Measurements from ENCODE around the gene GFRA1.

Gene GFRA1

DNA sequence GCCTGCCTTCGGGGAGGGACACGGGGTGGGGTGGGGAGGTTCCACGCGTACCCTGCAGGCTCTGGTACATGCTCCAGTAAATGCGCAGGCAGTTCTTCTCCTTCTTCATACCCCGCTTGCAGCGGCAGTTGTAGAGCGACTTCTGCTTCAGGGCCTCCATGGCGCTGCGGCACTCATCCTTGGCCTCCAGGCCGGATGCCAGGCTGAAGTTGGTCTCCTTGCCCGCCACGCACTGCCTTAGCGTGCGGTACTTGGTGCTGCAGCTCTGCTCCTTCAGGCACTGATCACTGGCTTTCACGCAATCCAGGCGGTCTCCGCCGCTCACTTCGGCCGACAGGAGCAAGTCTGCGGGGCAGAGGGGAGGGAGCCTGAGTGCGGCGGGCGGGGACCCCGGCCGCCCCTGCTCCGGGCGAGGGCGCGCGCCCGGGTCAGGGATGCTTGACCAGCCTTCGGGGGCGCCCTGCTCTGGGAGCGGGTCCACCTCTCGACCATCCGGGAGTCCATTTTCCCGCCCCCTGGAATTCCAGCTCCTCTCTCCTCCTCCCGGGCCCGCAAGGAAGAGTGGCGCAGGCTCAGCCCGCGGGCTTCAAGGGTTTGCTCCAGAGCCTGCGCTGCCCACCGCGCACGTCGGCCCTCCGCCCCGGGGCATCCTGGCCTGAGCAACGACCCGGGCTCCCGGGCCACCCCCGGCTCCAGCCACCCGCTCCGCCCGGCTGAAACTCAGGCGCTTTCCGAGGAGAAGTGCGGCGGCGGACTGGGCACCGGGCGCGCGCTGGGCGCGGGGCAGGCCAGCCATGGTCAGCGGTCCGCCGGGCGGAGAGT is 2.0 kb downstream of the GFRA1 start:
- no peak for DNase-seq

DNA sequence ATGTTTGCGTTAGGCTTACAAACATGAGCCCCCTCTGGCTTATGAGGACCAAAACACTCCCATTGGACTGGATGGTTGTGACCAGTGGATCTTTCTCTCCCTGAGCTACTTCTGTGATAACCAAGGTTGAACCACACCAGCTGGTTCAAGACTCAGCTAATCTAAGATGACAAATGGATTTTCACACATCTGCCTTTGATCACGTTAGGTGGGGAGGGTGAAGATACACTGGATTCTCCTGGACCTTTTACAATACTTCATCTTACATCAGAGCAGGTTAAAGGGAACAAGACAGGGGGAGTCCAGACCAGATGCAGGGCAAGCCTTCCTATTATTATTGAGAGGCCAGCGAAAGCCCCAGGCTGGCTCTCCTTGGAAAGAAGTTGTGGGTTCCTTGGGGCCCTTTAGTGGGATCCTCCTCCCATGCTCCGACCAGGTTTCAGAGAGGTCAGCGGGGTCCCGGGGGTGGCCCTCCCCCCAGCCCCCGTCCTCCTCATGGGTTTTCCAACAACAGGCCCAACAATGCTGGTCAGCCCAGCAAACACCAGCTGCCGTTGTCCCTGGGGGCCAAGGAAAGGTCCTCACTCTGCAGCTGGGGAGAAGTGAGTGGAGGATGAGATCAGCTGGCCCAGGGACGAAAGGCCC is 2.8 kb downstream of the GFRA1 start:
- no peak for DNase-seq

DNA sequence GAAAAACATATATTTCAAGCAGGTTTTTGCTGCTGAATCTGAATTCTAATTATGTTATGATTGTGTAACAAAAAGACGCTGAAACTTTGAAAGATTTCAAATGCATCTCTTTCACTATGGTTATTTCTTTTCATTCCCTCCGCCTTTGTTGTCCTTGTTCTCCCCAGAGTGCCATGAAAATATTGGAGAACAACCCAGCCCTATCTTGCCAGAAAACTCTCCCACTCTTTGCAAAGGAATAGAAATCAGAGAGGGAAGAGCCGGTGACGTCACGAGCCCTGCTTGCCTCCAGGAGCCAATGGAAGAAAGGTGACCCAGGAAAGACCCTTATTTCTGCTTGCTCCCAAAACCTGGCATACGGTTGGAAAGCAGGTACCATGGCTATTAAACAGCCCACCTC is 3.4 kb downstream of the GFRA1 start:
- no peak for DNase-seq

DNA sequence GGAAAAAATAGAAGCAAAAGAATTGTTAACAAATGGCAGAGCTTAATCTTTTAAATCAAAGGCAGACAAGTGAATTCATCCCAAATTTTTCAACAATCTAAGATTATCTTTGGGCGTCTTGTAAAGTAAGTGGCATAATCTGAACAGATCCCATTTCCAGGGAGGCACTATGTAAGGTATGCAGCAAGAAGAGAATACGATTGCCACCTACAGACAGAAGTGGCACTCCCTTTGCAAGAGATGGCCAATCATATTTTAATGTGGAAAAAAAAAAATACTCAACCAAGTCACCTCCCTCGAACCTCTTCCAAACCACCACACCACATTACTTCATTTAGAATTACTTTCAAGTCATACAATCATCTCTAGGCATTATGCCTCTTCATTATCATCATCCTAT is 4.0 kb downstream of the GFRA1 start:
- no peak for DNase-seq

DNA sequence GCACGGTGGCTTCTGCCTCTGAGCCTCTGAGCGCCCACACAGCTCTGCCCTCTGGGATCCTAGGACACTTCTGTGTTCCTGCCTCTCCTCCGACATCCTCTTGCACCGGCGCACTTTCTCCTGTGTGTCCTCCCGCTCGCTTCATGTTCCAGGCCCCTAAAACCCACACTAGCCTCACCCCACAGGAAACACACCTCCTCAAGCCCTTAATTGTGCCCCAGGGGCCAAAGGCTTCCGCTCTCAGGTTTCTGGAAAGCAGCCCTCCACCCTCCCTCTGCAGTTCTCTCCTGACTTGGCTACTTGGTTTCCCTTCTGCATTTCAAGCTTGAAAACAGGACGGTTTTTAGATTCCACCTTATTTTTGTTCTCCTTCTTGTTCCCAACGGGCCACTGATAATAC is 7.3 kb downstream of the GFRA1 start:
- no peak for DNase-seq

DNA sequence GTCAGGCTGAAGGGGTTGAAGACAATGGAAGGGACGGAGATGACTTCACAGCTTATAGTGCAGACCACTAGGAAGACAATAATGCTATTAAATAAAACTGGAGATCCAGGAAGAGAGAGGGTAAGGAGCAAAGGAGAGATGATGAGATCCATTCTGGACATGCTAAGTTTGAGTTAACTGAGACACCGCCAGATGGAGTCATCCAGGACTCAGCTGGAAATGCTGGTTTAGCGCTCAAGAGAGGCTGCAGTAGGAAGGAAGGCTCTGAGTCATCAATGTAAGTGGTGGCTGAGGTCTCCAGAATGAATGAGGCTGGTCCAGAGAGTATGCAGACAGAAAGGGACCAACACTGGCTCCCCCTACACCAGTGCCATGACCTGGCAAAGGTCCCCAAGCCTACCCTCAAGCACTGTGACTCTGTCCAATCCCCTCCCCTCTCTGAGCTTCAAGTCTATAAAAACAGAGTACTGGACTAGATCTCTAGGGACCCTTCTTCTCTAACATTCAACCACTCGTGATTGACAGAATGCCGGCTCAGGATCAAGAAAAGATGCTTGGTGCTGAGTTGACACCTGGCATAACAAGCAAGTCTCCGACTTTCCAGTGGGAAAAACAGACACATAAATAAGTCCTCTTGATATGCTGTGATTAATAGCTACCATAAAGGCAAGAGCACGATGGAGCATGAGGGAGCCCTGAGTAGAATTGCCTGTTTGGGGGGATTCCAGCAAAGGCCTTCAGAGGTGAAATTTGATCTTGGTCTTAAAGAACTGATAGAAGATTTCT is 8.9 kb downstream of the GFRA1 start:
- DNase-seq: no peak

DNA sequence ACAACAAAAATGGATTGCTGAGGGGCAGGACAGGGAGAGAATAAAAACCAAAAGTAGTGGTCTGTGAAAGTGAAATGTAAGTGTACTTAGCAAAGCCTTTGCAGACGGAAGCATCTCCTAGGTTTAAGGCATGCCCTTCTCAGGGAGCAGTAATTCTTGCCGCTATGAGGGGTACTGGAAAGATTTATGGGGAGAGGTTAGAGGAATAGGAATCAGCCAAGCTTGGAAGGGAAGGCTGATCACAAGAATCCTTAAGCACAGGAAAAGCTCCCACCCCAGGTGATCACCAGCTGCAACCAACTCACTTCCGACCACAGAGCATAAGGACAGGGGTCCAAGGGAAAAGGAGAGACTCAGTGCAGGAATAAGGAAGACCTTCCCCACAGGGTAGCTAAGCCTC is 10.3 kb downstream of the GFRA1 start:
- DNase-seq: no peak

DNA sequence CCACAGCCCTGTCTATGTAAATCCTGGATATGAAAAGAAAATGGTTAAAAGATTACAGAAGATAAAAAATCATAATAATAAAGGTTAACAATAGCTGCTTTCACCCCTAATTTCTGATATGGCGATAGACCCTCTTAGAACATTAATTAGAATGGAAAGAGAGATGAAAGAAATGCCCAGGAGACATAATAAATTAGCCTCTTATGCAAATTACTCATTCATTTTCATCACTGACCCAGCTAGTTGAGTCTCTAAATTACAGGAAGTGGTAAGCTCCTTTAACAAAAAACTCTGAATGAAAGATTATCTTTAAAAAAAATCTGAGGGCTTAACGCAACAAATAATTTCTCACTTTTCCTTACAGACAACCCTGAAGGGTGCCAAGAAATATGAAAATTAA is 12.4 kb downstream of the GFRA1 start:
- no peak for DNase-seq

DNA sequence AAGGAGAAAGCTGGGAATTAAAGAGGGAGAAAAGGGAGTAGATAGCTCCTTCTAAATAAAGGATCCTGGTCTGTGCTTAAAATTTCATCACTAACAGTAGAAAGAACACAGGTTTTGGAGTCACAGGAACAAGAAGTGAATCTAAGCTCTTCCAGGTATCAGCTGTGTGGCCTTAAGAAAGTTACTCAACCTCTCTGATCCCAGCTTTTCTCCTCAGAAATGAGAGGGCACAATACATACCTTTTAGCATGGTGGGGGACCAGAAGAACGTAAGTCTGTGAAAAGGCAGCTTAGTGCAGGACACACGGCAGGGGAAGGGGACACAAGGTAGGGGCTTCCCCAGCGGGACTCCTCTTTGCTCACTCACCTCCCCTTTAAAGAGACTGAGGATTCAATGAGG is 13.4 kb downstream of the GFRA1 start:
- no peak for DNase-seq

DNA sequence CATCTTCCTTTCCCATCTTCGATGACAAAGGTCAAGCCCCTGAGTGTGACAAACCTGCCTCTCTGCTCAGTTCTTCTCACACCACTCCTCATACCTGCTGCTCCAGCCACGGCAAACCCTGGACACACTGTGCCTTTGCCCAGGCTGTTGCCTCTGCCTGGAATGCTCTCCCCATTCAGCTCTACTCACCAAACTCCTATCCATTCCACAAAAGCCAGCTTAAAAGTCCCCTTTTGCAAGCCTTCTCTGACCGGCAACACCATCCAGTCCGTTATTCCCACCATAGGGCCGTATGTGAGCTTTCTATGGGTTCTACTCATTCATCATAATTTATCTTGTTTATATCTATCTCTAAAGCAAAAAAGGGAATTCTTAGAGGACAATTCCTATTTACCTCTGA is 15.2 kb downstream of the GFRA1 start:
- no peak for DNase-seq

DNA sequence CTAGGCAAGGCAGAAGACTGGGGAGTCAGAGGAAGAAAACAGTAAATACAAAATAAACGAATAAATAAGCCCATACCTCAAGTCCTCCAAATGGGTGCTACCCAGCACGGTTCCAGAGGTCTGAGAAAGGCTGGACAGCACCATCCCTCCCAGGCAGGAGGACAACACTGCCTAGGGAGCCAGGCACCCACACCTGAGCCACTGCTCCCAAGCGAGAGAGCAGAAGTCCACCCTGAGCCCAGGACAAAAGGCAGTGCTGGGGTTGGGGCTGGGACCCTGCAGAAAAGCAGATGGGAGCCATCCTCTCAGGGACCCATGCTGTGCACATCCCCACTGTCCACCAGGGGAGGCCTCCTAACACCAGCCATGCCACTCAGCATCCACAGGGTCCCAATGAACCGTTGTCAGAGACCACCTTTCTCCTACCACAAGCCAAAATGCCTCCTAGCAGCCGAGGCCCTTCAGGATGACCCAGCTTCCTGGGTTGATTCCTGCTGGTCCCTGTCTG is 16.2 kb downstream of the GFRA1 start:
- DNase-seq: no peak

DNA sequence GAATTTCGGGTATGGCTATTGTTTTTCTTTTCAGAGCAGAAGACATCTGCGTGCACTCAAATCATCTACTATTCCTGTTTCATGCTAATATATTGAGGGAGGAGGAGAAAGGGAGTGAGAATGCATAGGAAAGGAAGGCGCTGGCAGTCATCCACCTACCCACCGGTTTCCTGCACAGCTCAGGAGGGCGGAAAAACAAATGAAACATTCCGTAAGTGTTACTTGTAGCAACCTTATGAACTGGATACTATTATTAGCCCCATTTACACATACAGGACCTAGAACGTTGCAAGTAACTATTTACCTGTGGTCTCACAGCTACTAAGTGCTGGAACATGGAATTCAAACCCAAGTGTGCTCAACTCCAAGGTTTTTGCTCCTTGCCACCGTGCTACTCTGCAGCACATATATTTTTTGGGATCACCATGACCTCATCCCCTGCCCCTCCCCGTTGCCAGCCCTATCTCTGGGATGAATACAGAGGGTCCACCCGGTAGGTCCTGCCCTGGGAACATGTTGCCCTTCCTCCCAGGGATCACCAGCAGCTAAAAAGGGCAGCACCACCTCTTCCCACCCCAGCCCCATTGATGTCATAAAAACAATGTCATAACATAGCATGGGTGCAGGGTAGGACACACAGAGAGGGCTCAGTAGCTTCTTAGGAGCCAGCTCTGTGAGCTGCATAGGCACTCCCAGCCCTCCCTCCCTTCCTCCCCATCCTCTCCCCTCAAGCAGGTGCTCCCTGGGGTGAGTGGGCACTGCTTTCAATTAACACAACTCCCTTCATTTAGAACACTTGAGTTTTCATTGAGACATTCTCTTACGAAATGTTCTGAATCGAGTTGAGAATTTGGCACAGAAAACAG is 16.9 kb downstream of the GFRA1 start:
- no peak for DNase-seq

DNA sequence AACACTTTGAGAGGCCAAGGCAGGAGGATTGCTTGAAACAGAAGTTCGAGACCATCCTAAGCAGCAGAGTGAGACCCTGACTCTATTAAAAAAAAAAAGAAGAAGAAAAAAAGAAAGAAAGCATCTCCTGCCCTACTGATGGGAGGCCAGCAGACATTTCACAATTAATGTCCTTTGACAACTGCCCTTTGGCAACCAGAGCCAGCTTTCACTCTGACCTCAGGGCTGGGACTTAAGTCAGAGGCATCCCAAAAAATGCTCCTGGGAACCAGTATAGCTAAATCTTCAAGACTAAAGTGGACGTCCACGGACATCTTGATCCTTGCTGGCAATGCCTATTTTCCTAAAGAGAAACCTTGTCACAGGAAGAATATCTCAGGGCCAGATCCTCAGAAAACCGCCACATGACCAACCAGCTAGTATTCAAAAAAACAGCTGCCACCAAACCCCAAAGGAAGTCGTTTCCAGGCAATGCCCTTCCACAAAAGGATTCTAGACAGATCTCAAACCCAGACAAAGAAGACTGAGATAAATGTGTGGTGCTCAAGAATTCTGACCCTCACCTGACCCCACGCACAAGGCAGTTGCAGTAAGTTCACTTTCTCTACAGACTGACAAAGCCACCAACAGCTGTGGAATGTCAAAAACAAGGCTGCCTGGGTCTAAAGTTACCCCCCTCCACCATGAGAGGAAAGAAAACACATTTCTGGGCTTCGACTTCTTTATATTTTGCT is 18.4 kb downstream of the GFRA1 start:
- DNase-seq: no peak

DNA sequence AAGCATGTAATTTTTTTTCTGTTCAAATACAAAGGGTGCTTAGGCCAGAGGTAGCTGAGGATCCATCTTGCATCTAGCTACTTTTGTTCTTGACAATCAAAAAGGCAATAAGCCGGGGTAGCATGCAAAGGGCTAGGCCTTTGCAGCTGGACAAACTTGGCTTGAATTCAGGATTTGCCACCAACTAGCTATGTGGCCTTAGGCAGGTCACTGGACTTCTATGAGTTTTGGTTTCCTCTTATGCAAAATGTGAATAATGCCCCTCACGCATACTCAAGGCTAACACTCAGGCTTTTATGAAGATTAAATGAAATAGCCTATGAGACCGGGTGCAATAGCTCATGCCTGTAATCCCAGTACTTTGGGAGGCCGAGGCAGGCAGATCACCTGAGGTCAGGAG is 19.3 kb downstream of the GFRA1 start:
- DNase-seq: no peak

DNA sequence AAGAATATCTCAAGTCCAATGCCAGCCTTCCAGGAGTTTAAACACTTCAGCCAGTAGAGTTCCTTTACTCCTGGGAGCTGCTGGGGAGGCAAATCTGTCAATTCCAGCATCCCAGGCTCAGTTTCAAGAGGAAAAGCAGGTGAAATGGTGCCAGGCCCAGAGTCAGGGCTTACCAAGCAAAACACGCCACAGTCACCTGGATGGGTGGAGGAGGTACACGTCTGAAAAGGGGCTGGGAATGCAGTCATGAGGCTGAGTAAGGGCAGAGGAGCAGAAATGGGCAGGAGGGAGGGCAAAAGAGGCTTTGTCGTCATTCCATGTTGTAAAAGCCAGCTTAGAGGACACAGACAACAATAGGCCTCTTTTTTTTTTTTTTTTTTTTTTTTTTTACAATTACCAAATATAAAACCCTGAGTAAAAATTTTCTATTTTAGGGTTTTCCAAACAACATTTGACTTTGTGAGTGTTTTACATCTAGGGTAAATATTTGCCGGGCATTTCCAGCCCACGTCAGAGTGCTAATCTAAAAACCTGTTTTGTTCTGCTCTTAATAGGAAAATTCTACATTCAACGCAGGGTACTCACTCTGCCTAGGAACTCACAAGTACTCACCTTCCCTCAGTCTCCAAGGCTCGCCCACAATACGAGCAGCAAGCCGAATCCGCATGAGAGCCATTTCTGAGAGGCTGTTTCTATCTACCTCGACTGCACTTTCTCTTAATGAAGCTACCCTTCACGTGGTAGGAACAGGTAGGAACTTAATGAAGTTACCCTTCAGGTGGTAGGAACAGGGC is 21.2 kb downstream of the GFRA1 start:
- no peak for DNase-seq

DNA sequence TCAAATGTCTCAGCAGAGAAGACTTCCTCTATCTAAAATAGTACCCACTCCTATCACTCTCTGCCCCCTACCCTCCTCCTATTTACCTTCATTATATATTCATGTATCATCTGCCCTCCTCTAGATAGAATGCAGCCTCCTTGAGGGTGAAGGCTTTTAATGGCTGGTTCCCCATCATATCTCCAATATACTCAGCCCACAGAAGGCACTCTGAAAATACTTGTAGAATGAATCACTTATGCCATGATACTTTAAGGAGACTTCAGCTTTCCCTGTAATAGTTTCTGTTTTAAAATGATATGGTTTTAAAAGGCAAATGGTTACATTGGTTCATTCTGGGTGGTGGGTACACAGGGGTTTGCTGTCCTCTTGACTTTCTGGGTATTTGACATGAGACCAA is 25.3 kb downstream of the GFRA1 start:
- no peak for DNase-seq

DNA sequence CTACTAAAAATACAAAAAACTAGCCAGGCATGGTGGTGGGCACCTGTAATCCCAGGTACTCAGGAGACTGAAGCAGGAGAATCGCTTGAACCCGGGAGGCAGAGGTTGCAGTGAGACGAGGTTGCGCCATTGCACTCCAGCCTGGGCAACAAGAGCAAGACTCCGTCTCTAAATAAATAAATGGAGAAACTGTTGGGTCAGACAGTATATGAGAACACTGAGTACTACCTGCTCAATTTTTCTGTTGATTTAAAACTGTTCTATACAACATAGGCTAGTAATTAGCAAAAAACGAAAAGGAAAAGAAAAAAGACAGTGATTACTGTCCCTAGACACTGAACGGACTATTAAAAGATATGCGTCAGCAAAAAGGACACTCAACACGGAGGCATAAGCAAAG is 26.7 kb downstream of the GFRA1 start:
- no peak for DNase-seq

DNA sequence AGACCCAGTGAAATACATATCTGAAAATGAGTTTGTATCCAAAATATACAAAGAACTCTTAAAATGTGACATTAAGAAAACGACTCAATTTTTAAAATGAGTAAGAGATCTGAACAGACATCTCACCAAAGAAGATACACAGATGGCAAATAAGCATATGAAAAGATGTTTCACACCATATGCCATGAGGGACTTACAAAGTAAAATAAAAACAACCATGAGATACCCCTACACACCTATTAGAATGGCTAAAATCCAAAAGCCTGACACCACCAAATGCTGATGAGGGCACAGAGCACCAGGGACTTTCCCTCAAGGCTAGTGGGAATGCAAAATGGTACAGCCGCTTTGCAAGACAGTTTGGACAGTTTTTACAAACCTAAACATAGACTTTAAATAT is 27.9 kb downstream of the GFRA1 start:
- no peak for DNase-seq

DNA sequence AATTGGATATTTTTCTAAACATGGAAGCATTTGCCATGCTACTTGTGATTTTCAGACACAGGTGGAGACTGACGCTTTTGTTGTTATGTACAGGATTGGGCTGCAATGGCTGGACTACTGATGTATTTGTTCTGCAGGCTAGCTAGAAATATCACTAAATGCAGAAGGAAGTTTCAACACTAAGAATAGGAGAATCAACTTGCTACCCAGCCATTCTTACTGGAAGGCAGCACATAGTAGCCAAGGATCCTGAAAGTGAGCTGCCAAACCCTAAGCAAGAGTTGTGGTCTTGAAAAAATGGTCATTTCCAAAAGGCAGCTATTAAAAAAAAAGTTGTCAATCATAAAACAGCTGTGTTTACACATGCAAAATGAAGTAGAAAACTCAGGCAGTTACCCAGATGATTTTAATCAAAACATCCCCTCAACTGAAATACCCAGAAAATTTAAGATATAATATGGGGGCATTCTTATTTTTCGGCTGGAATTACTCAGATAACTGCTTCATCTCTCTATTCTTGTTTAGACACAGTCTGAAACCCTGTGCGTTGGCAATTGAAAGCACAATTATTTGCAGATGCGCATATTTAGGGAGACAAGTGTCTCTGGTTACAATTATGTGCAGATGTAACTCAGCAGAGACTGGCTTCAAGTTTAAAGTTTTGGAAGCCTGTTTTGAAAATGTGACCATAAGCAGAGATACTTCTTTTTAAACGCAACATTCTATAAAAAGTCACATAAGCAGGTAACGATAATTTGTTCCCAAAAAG is 31.2 kb downstream of the GFRA1 start:
- DNase-seq: no peak

DNA sequence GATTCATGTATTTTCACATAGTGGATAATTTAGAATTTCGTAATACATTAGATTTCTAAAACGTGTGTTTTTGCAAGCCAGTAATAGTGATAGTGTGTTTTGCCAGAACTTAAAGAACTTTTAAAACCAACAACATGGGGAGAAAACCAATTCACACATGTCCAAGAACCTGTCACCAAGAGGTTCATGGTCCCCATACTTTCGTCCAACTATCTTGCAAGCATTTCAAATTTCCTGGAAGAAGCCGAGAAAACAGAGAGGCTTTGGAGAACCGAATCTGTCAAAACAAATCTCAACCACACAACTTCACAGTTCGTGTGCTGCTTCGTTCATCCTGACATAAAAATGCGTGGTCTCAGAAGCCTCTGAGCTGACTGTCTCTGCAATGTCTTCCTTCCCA is 31.9 kb downstream of the GFRA1 start:
- no peak for DNase-seq
